Activated CD4-positive, CD25-positive, alpha-beta regulatory T cell (primary cell): ENCODE measurements around the gene EOLA1.
"Not testable (repeated sequence)": the region's sequence is repeated elsewhere in the genome, so short reads cannot be mapped to it uniquely, and the experiment has no call there.

ENCODE experiments used
- DNase-seq, 4 experiments: peaks; one replicate each; lab custom pipeline; 2025; lab: John Stamatoyannopoulos, UW

The EOLA1 gene

DNA sequence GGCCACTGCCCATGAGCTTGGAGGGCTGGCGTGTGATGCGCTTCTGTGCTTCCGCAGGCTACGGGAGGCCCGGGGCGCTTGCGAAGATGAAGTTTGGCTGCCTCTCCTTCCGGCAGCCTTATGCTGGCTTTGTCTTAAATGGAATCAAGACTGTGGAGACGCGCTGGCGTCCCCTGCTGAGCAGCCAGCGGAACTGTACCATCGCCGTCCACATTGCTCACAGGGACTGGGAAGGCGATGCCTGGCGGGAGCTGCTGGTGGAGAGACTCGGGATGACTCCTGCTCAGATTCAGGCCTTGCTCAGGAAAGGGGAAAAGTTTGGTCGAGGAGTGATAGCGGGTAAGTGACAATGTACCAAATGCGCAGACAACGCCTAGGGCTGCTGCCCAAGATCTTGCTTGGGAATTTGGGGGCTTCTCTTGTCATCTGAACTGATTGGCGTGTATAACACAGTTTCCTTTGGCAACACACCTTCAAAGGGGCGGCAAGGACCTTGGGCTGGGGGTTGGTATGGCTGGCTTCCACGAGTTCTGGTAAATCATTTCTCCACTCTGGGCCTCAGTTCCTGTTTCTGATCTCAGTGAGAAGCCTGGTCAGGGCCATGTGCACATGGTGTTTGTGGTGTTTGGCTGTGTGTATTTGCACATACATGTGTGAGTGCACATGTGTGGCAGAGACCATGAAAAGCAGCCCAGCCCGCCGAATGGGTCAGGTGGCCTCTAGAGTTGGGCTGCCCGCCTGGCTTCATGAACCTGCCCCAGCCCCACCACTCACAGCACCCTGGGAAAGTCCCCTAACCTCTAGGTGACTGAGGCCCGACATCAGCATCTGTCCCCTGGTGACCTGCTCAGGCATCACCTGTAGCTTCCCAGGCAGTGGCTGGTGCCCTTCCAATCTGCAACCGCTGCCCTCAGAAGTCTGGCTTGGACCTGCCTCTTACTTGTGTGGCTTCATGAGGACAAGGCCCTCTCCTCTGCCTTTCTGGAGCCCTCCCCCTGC is 5.0 kb downstream of the EOLA1 start:
- DNase-seq = not testable (repeated sequence)

- not testable (repeated sequence) for DNase-seq
These were observed 6.2 kb downstream of the EOLA1 start for GRCh38 chrX:149546962-149547361.

DNA sequence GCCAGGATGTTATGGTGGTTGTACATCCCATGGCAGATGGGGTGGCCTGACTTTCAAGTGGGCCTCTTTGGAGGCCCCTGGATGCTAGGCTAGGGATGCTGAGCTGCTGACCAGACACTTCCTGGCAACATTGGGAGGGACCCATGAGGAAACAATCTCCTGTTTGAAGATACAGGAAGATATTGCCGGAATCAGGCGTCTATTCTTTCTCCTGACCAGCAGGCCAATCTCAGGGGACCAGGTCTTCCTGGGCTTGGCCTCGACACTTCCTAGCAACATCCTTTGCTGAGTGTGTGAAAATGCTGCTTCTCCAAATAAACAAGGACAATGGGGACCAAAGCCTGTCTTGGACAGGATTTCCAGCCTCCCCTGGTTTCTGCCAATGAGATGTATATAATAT is 7.0 kb downstream of the EOLA1 start:
- not testable (repeated sequence) for DNase-seq

DNA sequence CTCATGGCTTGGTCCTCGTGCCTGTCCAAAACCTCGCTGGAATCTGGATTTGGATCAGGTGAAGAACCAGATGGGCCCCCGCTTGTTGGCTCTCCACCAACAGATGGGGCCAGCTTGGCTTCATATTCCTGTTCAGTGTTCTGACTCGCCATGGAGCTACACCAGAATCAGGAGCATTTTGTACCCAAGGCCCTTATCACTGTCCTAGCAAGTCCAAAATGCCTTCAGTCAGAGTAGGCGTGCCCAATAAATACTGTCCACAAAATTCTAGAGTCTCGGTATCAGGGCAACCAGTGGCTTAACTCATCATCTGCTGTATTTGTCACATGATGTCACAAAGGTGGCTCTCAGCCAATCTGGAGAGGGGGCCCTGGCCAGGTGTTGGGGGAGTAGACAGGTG is 8.9 kb downstream of the EOLA1 start, which contains the start of gene HSFX3:
HSFX3 (minus strand) TSS at position 224 of the 400 bp plus-strand sequence; CDS start at position 152, 72 bp downstream.
- DNase-seq = not testable (repeated sequence)

GRCh38 chrX:149550454-149550853 is 9.6 kb downstream of the EOLA1 start:
- not testable (repeated sequence) for DNase-seq

GRCh38 chrX:149551245-149551938 is 10.6 kb downstream of the EOLA1 start:
- not testable (repeated sequence) for DNase-seq

DNA sequence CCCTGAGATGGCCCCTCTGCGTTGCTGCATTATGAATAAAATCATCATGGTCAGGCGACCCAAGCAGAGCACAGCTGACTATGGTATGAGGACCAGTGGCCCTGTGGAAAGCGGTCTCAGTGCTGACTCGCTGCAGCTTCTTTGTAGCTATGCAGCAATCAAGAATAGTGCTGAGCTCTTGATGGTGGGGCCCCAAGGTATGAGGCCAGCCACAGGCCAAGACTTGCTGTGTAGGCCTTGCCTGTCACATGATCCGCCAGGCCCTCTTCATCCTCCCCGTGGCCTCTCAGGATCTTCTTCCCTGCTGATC is 11.1 kb downstream of the EOLA1 start:
- not testable (repeated sequence) for DNase-seq

- DNase-seq = not testable (repeated sequence)
These were observed 14.4 kb downstream of the EOLA1 start for GRCh38 chrX:149555251-149555650.

DNA sequence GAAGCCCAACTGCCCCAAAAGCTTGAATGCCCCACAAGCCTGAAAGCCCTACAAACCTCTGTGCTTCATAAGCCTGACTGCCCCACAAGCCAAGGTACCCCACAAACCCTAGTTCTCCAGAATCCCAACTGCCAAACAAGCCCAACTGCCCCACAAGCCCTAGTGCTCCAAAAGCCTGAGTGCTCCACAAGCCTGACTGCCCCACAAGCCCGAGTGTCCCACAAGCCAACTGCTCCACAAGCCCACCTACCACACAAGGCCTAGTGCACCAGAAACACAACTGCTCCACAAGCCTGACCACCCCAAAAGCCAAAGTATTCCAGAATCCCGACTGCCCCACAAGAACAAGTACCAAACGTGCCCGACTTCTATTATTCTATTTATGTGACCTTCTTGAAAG is 22.5 kb downstream of the EOLA1 start:
- no peak for DNase-seq

- no peak for DNase-seq
These were observed 27.0 kb downstream of the EOLA1 start for GRCh38 chrX:149567621-149568417.

- no peak for DNase-seq
These were observed 28.0 kb downstream of the EOLA1 start for GRCh38 chrX:149568701-149569296.

- no peak for DNase-seq
These were observed 29.0 kb downstream of the EOLA1 start for GRCh38 chrX:149569770-149570169.

- DNase-seq = no peak
These were observed 29.9 kb downstream of the EOLA1 start for GRCh38 chrX:149570668-149571067.

DNA sequence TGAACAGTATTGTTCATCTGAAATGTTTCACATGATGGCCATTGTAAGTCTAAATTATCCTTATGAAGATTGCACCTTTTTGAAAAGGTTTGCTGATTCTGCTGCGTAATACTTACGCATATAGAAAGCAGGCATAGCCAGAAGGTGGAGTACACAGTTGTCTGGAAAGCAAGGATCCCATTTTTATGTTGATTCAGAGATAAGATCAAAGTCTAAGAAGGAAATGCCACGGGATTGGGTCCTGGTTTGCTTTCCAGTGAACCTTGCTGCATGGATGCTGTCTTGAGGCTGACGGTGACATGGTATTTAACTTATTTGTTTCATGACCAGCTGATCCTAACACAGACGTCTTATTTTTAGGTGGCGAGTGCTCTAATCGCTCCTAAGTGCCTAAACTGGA is 31.0 kb downstream of the EOLA1 start:
- DNase-seq = no peak

DNA sequence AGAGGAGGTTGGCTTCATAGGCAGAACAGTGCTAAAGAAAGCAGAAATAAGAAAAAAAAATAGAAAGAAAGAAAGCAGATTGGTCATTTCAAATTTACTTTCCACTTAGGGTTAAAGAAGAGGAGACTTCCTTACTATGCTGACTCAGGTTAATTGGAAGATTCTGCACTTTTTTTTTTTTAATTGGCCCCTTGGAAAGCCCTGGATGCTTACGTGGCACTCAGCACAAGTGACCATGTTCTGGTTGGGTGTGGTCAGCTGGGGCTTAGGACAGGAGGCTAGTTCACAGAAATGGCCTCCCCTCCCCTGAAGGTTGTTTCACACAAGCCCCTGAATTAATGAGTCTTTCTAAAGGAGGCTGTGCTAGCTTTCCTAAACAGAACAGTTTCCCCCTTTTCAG is 31.9 kb downstream of the EOLA1 start:
- DNase-seq = no peak

GRCh38 chrX:149573456-149573855 is 32.6 kb downstream of the EOLA1 start:
- DNase-seq = not testable (repeated sequence)

DNA sequence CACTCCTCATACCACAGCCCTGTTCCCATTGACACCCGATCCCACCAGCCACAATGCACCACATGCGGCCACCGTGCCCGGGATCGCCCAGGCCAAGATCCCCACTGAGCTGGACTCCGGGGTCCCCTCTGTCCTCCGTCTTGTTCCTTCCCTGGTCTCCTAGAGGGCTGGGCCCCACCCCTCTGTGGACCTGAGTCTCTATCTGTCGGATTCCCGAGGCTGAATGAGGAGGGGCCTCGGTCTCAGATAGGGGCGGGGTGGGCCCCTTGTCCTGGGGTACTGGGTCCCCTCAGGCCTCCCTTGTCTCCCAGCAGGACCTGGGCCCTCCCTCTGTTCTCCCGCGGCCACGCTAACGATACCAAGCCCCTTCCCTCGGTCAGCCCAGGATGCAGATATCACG is 44.8 kb downstream of the EOLA1 start:
- DNase-seq = not testable (repeated sequence)

- not testable (repeated sequence) for DNase-seq
These were observed 46.5 kb downstream of the EOLA1 start, which contains the start of gene MAGEA9B for GRCh38 chrX:149587359-149587758. MAGEA9B (minus strand) TSS chrX:149587459; CDS start chrX:149583179, 4,280 bp downstream.

- not testable (repeated sequence) for DNase-seq
These were observed 50.2 kb downstream of the EOLA1 start for GRCh38 chrX:149590993-149591392.

DNA sequence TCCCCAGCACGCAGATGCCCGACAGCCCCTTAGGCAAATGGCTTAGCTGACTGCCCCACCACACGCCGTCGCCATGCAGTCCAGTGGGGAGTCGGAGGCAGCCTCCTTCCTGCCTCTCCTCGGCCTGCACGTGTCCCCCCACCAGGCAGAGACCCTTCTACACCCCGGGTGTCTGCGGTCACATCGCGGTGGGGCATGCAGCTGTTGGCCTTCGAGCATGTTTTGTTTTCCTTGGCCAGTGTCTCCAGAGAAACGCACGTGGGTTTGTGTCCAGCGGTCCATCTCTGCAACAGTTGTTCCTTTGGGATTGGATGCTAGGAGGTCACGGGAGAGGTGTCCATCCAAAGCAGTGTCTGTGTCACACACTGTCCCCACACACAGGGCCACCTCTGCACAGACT is 54.4 kb downstream of the EOLA1 start, which contains the start of gene HSFX2:
HSFX2 (minus strand) TSS at position 101 of the 400 bp plus-strand sequence. CDS start 614 bp downstream, outside the sequence.
- DNase-seq = not testable (repeated sequence)

DNA sequence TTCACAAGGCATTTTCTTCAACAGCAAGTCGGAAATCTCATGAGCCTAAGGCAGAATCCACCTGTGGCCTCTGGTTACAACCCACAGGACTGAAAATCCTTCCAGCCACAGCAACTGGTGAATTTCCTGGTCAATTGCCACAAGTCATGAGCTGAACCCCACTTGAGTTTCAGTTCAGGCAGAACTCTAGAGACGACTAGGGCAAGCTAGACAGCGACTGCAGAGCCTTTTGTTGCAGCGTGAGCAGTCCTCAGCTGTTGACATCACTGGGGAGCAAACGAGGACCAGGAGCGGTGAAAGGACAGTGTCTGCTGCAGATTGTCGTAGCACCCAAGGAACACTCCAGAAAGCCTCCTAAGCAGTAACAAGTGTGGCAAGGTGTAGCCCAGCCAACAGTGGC is 55.1 kb downstream of the EOLA1 start:
- not testable (repeated sequence) for DNase-seq
